Nephron progenitor cell (in vitro differentiated cells): ENCODE results near the gene CNTNAP2.

Experiments
- DNase-seq: peaks from one replicate; pipeline ENCODE4 v3.0.0; 2021
- H3K27ac Mint-ChIP-seq: 2 replicates; pipeline ENCODE4 v1.8.0; 2021; ENCODE audit warnings: mild to moderate bottlenecking, moderate library complexity, mixed read lengths
- H3K27me3 Mint-ChIP-seq: 2 replicates; pipeline ENCODE4 v1.8.0; 2021; ENCODE audit warnings: mild to moderate bottlenecking, low read depth, mixed read lengths; ENCODE audit not compliant: poor library complexity
- H3K36me3 Mint-ChIP-seq: 2 replicates; pipeline ENCODE4 v1.8.0; 2021; ENCODE audit warnings: low read depth, mixed read lengths
- H3K4me1 Mint-ChIP-seq: 2 replicates; pipeline ENCODE4 v1.8.0; 2021; ENCODE audit warnings: mixed read lengths
- H3K4me3 Mint-ChIP-seq: 2 replicates; pipeline ENCODE4 v1.8.0; 2021; ENCODE audit warnings: mild to moderate bottlenecking, moderate library complexity, mixed read lengths
- H3K9me3 Mint-ChIP-seq: 2 replicates; pipeline ENCODE4 v1.8.0; 2021; ENCODE audit warnings: mild to moderate bottlenecking, moderate library complexity, mixed read lengths
- TF ChIP-seq, protein P1 (sequence below): fragments of 200-600 bp; sonication (generic); IDR thresholded peaks from 2 replicates; pipeline ENCODE4 v1.5.0; 2021; ENCODE audit warnings: antibody characterized with exemption

Gene CNTNAP2

DNA sequence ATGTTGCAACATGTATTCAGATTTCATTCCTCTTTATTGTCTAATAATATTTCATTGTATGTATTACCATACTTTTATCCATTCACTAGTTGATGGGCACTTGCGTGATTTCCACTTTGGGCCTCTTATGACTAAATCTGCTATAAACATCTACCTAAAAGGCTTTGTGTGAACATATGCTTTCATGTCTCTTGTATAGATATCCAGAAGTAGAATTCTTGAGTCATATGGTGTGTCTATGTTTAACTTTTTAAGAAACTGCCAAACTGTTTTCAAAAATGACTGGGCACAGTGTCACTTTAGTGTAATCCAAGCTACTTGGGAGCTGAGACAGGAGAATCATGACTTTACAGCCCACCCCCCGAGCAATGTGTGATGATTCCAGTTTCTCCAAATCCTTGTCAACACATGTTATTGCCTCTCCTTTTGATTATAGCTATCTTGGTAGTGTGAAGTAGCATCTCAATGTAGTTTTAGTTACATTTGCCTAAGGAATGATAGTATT is 1855.1 kb downstream of the CNTNAP2 start:
- H3K4me1 Mint-ChIP-seq: no peaks in the 10 kb centered on the region
- no peak for DNase-seq
- H3K9me3 Mint-ChIP-seq: no peaks in the 10 kb centered on the region
- TF ChIP-seq, protein P1, sequence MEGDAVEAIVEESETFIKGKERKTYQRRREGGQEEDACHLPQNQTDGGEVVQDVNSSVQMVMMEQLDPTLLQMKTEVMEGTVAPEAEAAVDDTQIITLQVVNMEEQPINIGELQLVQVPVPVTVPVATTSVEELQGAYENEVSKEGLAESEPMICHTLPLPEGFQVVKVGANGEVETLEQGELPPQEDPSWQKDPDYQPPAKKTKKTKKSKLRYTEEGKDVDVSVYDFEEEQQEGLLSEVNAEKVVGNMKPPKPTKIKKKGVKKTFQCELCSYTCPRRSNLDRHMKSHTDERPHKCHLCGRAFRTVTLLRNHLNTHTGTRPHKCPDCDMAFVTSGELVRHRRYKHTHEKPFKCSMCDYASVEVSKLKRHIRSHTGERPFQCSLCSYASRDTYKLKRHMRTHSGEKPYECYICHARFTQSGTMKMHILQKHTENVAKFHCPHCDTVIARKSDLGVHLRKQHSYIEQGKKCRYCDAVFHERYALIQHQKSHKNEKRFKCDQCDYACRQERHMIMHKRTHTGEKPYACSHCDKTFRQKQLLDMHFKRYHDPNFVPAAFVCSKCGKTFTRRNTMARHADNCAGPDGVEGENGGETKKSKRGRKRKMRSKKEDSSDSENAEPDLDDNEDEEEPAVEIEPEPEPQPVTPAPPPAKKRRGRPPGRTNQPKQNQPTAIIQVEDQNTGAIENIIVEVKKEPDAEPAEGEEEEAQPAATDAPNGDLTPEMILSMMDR: no peak
- no peaks in the 10 kb centered on the region for H3K27me3 Mint-ChIP-seq
- no peak overlapping the region for H3K27ac Mint-ChIP-seq
- H3K4me3 Mint-ChIP-seq: no peak overlapping the region
- no peaks in the 10 kb centered on the region for H3K36me3 Mint-ChIP-seq

DNA sequence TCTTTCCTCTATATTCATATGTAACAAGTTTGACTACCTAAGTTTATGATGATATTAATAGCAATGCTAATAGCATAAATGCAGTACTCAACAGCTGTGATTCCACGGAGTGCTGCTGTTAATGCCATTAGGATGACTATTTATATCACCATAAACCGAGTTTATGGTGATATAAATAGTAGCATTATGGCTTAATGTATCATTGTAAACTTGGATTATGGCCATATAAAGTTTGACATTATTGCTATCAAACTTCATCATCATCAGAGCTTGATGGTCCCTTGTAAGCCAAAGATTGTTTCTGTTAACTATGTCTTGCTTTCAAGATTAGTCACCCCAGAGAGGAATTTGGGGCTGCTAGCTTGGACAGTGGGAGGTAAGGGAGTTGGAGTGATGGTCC is 1861.6 kb downstream of the CNTNAP2 start:
- no peaks in the 10 kb centered on the region for H3K9me3 Mint-ChIP-seq
- H3K36me3 Mint-ChIP-seq: no peaks in the 10 kb centered on the region
- no peak overlapping the region for H3K4me3 Mint-ChIP-seq
- H3K4me1 Mint-ChIP-seq: no peaks in the 10 kb centered on the region
- TF ChIP-seq, protein P1: no peak
- H3K27me3 Mint-ChIP-seq: peaks cover 6% of the 10 kb centered on the region
- H3K27ac Mint-ChIP-seq: no peak overlapping the region
- DNase-seq: no peak

DNA sequence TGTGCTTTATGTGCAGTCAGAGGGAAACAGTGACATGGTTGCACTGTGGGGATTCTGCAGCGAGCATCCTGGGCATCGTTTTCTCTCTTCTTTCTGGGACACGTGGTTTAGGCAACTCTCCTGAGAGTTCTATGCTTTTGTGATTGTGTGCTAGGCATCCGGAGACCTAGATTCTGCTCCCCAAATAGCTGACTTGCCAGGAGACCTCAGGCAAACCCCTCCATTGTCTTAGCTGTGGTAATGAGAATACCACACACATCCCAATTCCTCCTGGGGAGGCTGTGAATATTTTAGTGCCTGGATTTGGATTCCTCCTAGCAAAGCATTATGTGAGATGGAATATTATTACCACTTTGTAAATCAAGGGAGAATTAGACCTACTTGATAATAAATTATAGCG is 1862.0 kb downstream of the CNTNAP2 start:
- no peak for DNase-seq
- TF ChIP-seq, protein P1: no peak
- peaks cover 6% of the 10 kb centered on the region for H3K27me3 Mint-ChIP-seq
- H3K4me3 Mint-ChIP-seq: no peak overlapping the region
- H3K9me3 Mint-ChIP-seq: no peaks in the 10 kb centered on the region
- no peak overlapping the region for H3K27ac Mint-ChIP-seq
- H3K4me1 Mint-ChIP-seq: no peaks in the 10 kb centered on the region
- H3K36me3 Mint-ChIP-seq: no peaks in the 10 kb centered on the region

DNA sequence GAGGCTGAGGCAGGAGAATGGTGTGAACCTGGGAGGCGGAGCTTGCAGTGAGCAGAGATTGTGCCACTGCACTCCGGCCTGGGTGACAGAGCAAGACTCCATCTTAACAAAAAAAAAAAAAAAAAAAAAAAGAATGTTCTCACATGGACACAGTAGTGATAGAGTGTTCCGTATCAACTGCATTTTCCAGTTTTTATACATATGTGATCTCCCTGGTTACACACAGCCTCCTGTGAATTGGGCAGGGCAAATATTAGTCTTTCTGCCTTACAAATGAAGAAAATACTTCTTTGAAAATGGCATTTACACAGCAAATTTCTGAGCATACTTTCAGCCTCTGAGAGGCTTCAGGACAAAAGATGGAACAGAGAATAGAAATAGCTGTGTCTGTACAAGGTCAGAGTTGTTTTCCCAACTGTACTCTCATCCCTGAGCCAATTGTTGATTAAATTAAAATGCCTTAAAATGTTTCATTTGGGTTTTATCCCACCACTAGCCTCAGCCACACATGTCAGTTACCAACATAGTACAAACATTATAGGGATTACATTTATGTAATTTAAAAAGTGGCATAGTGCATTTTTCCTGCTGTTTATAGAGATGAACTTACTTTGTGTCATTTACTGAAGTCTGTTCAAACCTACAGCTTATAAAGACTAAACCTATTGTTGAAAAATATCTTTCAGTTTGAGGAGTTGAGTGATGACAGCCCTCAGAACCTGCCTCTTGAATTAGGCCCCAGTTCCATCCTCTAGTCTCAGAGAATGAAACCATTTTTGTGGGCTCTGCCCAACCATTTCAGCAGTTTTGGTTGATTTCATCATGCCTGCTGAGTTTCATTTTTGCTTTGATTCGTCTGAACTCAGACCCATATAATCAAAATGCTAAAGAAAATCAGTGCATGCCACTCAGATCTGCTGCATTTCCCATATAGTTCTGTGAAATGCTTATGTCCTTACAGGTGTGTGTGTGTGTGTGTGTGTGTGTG is 1864.5 kb downstream of the CNTNAP2 start:
- DNase-seq: no peak
- H3K4me1 Mint-ChIP-seq: no peaks in the 10 kb centered on the region
- H3K27me3 Mint-ChIP-seq: peaks cover 6% of the 10 kb centered on the region
- H3K27ac Mint-ChIP-seq: no peak overlapping the region
- no peaks in the 10 kb centered on the region for H3K36me3 Mint-ChIP-seq
- TF ChIP-seq, protein P1: no peak
- no peak overlapping the region for H3K4me3 Mint-ChIP-seq
- no peaks in the 10 kb centered on the region for H3K9me3 Mint-ChIP-seq

DNA sequence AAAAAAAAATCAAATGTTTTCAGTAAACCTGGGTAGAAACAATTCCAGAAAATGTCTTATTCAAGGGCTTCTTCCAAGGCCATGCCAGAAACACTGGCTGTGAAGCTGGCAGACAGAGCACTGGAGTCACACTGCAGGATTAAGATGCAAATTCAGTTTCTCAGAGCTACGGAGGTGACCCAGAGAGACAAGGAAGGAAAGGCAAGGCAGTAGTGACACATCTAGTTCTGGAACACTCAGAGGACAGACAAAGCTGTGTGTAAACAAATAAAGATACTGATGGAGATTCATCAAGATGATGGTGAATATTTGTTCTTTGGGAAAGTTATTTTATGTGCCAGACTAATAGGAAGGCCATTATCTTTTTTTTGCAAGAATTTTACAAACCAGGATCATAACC is 1865.7 kb downstream of the CNTNAP2 start:
- no peak for DNase-seq
- H3K36me3 Mint-ChIP-seq: no peaks in the 10 kb centered on the region
- no peaks in the 10 kb centered on the region for H3K4me1 Mint-ChIP-seq
- no peak overlapping the region for H3K4me3 Mint-ChIP-seq
- no peak overlapping the region for H3K27ac Mint-ChIP-seq
- H3K9me3 Mint-ChIP-seq: no peaks in the 10 kb centered on the region
- TF ChIP-seq, protein P1: no peak
- H3K27me3 Mint-ChIP-seq: no peaks in the 10 kb centered on the region

DNA sequence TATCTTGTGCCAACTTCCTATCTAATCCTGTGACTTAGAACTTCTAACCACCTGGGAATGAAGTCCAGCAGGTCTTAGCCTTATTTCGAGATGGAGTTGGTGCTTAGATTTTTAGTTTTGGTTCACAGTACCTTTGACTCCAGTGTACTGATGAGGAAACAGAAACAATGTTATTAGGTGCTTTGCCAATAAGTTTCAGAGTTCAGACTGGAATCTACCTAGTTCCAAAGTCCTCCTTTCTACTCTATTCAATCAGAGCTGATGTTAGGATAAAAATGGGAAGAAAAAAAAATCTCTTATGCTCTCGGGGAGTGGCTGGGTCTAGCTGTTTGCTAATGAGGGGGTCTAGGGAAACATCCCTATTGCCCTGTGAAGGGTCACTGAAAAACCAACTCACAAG is 1867.7 kb downstream of the CNTNAP2 start:
- Mint-ChIP-seq H3K4me1 (no peaks in the 10 kb centered on the region), H3K36me3 (no peaks in the 10 kb centered on the region), H3K4me3 (no peak overlapping the region), H3K27ac (no peak overlapping the region), H3K9me3 (peaks cover 5% of the 10 kb centered on the region), H3K27me3 (no peaks in the 10 kb centered on the region)
- DNase-seq: no peak
- TF ChIP-seq, protein P1: no peak
